GM18867 (cell line): Measurements from ENCODE around the gene WDR86.
A peak's percentile ranks its signal among the peaks of the same experiment; 100 is the strongest.

Experiments
- ATAC-seq: cut with Tn5 transposase; IDR thresholded peaks from one replicate; pipeline ENCODE4 v1.9.1; 2021; ENCODE audit warnings: mild to moderate bottlenecking, moderate library complexity; ENCODE audit not compliant: unreplicated experiment

Gene WDR86

GRCh38 chr7:151352512-151352911 is 57.3 kb downstream of the WDR86 start:
- ATAC-seq = no peak

GRCh38 chr7:151351967-151352366 is 57.9 kb downstream of the WDR86 start:
- ATAC-seq = no peak

DNA sequence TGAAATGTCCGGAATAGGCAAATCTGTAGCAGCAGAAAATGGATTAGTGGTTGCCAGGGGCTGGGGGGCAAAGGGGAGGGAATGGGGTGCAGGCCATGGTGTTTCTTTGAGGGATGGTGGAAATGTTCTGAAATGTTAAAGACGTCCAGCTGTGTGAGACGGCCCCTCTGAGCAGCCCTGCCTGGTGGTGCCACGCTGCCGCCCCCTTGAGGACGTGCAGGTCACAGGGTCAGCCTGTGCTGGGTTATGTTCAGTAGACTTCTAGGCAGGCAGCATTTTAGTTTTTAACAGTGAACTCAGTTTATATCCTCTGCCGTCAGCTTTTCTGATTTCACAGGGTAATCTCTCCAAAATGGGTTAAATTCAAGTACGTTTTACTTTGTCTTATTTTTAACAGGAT is 58.8 kb downstream of the WDR86 start:
- no peak for ATAC-seq

DNA sequence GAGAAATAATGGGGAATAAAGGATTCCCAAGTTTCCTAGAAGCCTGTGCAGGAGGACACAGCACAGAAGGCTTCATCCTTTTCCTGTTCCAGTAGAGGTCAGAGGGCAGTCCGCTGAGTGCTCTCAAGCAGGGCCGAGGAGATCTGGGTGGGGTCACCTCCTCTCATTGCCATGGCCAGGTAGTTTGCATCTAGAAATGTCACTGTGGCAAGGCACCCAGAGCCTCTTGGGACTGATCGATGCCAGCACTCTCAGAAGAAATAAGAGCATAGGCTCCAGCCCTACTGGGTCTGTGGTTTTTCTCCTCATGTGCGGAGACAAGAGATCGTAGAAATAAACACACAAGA is 60.4 kb downstream of the WDR86 start:
- ATAC-seq = peak; percentile 53

DNA sequence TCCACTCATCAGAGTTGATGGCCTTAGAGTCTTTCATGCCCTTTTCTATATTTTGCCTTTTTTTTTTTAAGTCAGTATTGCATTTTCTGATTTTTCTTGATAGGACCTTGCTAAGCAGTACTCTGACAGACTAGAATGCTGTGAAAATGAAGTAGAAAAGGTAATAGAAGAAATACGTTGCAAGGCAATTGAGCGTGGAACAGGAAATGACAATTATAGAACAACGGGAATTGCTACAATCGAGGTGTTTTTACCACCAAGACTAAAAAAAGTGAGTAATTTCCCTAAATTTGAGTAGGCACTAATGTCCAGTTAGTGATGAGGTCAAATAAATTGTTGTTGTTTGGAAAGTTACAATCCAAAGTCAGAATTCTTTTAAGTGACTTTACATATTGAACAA is 60.9 kb downstream of the WDR86 start:
- ATAC-seq = no peak

DNA sequence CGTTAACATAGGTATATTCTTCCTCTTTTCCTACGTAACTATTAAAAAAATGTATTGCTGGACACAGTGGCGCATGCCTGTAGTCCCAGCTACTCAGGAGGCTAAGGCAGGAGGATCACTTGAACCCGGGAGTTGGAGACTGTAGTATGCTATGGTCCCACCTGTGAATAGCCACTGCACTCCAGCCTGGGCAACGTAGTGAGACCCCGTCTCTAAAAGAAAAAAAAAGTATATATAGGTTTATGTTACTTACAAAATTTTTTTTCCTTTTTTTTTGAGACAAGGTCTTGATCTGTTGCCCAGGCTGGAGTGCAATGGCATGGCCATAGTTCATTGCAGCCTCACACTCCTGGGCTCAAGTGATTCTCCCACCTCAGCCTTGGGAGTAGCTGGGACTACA is 62.6 kb downstream of the WDR86 start:
- ATAC-seq = no peak

- ATAC-seq = no peak
Observed at GRCh38 chr7:151346470-151346769, 63.4 kb downstream of the WDR86 start.

DNA sequence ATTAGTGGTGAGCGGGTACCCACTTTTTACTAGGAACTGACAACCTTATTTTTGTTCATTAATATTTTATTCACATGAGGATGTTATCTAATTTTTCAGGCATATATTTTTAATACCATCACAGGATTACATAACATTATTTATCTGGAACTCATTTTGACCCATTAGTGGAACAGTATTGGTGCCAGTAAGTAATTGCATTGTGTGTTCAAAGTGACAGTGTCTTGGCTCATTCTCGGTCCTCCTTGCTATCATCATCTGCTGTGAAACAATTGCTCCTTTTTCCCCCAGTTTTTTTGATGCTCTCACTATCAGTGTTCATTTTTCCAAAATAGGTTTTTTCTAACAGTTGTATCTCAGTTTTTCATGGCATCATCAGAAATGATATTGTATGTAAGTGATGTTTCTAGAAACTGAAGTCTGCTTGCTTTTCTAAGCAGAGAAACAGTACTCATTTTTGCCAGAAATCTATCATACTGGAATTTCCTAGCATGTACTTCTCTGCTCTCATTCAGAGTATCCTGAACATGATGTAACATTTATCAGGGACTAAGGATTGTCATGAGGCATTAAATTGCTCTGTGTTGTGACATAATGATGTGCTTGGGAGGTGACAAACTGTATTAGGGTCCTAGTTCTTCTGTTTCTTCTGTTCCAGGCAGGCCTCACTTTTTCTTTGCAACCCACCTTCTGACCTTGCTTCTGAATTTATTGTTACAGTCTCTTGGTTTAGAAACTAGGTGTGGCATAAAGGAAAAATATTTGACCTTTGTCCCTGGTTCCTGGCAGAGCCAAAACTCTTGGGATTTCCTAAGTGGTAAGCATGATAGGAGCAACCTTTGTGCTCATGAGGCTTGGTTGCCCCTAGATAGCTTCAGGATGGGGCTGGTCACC is 64.0 kb downstream of the WDR86 start:
- no peak for ATAC-seq

- ATAC-seq = no peak
Observed at GRCh38 chr7:151343516-151343915, 66.3 kb downstream of the WDR86 start.

DNA sequence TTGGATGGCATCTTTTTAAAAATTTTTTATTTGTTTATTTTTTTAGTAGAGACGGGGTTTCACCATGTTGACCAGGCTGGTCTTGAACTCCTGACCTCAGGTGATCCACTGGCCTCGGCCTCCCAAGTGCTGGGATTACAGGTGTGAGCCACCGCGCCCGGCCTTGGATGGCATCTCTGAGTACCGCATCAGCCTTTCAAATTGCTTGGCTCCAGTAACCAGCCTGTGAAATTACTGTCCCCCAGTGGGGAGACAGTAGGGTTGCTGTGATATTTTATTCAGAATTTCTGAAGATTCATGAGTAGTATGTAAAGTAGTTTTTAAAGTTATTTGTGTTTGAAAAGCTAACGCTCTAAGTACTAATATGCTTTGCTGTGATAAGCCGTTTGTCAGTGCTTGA is 67.0 kb downstream of the WDR86 start:
- no peak for ATAC-seq

DNA sequence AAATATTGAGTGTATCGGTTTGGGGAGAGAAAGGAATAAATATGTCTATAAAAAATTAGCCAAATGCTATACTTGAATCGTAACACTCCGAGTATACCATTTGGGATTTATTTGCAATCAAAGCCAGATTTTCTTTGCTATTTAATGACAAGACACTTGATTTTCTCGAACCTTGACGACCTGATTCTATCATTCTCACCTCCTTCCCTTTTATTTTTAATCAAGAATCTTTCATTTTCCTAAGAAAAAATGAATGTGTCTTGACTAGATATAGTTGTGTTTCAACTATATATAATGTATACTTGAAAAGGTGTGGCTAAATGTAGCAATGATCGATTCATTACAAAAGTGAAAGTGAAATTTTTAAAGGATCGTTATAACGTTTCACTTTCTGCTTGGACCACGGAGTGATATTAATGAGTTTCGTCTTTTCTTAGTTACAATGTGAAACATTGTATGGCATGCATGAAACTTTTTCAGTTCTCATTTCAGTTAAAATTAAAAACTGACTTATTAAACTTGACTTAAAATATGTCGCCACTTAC is 67.7 kb downstream of the WDR86 start:
- peak; percentile 57 for ATAC-seq

DNA sequence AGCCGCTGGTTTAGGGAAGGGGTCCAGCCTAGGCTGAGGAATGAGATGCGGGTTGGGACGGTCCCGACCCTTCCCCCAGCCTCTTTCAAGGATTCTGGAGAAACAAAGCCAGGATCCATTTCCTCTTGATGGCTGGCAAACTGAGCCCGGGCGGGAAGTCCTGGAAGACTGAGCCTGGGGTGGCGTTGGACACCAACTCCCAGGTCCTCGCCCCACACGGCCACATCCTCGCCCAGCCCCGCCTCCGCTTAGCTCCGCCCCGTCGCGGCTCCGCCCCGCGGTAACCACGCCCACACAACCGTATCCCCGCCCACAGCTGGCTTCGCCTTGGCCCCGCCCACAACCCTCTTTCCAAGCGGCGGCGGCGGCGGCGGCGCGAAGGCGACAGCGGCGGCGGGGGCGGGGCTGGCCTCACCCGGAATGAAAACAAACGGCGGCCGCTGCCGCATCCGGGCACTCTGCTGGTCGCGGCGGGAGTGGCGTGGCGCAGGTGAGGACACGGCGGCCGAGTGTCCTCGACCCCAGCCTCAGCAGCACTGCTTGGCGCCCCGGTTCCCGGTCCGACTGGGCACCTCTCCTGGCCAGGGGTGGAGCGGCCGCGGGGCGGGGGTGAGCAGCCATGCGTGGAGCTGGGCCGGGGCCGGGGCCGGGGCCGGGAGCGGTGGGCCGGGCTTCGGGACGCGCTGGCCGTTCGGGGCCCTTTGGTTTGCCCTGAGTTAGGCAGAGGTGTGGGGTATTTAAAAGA is 68.3 kb downstream of the WDR86 start, which contains the start of gene NUB1:
Gene NUB1, plus strand, starts transcription at position 456 of the 745 bp plus-strand sequence. CDS start 3,538 bp downstream, outside the sequence.
- ATAC-seq = peak; percentile 59

DNA sequence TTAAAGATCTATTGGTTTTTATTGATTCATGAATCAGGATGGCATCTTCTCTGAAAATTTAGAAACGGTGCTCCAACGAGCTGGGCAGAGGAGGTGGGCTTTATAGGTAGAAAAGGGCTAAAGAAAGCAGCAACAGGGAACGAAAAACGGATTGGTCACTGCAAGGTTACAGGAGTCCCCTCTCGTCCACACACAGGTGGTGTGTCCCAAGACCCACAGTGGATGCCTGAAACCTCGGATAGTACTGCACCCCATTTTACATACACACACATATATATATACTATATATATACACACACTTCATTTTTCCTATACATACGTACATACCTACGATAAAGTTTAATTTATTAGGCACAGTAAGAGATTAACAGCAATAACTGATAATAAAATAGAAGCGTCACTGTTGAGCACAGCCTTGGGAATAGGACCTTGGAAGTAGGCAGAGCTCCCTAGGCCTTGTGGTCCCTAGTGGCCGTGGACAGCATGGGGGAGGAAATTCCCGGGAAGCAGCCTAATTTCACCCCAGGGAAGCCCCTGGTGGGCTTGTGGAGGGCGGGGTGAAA is 69.0 kb downstream of the WDR86 start:
- ATAC-seq = no peak

GRCh38 chr7:151339651-151340382 is 70.0 kb downstream of the WDR86 start:
- peak; percentile 38 for ATAC-seq

GRCh38 chr7:151338809-151339208 is 71.0 kb downstream of the WDR86 start:
- no peak for ATAC-seq

- no peak for ATAC-seq
Observed at GRCh38 chr7:151337346-151337745, 72.5 kb downstream of the WDR86 start.

DNA sequence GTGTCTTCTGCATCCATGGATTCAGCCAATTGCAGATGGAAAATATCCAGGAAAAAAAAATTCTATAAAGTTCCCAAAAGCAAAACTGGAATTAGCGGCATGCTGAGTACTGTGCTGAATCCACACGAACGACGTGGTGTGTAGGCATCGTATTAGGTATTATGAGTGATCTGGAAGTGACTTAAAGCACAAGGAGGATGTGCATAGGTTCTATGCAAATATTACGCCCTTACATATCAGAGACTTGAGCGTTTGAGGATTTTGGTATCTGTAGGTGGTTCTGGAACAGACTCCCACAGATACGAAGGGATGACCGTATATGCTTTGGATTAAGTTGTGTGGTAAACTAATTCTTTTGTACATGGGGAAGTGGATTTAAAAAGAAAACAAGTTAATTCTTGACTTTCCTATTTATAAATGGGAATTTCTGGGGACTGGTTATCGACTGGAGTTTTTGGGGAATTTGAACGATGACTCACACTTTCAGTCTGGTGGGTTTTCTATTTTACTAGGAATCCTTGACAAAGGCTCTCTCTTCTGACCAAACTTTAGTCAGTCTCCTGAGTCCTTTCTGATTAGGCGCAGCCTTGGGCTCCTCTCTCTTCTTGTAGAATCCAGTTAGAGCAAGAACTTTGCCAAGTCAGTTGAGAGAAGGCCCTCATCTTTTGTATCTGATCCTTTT is 73.7 kb downstream of the WDR86 start:
- no peak for ATAC-seq

DNA sequence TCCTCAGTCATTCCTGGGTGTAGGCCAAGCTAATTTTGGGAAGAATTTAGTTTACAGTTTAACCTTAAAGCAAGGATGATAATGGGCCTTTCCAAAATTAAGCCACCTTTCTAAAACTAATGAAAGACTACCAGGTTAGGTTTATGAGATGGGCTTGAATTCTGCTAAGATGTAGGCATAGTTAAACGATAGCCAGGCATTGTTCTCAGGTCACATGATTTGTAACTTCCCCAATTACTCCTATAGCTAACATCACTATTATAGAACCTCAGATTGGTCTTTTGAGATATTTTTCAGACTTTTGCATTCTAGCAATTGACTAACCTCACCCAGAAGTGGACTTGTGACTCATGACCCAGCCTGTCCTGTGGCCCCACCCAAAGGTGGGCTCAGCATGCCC is 75.2 kb downstream of the WDR86 start:
- no peak for ATAC-seq
